ENCODE data around the gene BIRC2. TPM values are rescaled to one million over a fixed set of nuclear protein-coding genes. Genes with fewer than 3 reads are reported as not detected.
A peak's percentile ranks its signal among the peaks of the same experiment; 100 is the strongest.

Gene BIRC2
- total and polyA plus RNA-seq, 2 of the 4 experiments (the other 2 are of a cell fraction), result 48.0 to 204 TPM

- Histone ChIP-seq H2AK5ac (ENCODE audit: low read depth, low read length) (no peak overlapping the region), H2BK20ac (ENCODE audit: low read depth, low read length) (no peak overlapping the region), H3K9ac (ENCODE audit: low read depth, low read length) (no peak overlapping the region), H3K9me1 (ENCODE audit: insufficient read depth, low read length) (peaks cover 9% of the 10 kb centered on the region), H3K23ac (ENCODE audit: low read depth, low read length) (peak overlapping the region; percentile 86; the same call in 1 of the 2 replicates), H2BK5ac (ENCODE audit: low read depth, low read length, poor library complexity, severe bottlenecking) (peak overlapping the region; percentile 26), H3K4me2 (ENCODE audit: low read depth, low read length) (no peak overlapping the region), H3K79me1 (ENCODE audit: low read depth in 1 of 2, low read length in 2 of 2) (peaks cover 18 to 37% of the 10 kb centered on the region in 2 experiments), H3K27ac (ENCODE audit: insufficient read depth, low read length) (no peak overlapping the region), H4K8ac (ENCODE audit: low read depth in 2 of 2, low read length in 2 of 2) (no peak overlapping the region; a peak in 1 of 4 replicates), H3K4me1 (ENCODE audit: control insufficient read depth, insufficient read depth, low read length) (peaks cover 7% of the 10 kb centered on the region), H2BK15ac (ENCODE audit: low read depth, low read length) (no peak overlapping the region), H4K5ac (ENCODE audit: low read depth, low read length) (no peak overlapping the region), H2AFZ (replicated peaks; ENCODE audit: low read length, poor library complexity) (no peak overlapping the region), H3K27me3 (ENCODE audit: control insufficient read depth, insufficient read depth, low read length) (no peaks in the 10 kb centered on the region), H2BK120ac (ENCODE audit: low read depth, low read length) (no peak overlapping the region), H3K9me3 (ENCODE audit: control insufficient read depth, insufficient read depth, low read length) (0 out of 2 replicates have a peak, but pooled peaks cover 2% of the 10 kb centered on the region), H4K91ac (ENCODE audit: insufficient read depth, low read depth, low read length) (no peak overlapping the region), H4K20me1 (ENCODE audit: insufficient read depth, low read length) (peaks cover 27% of the 10 kb centered on the region), H3K56ac (ENCODE audit: extremely low read depth, insufficient read depth, low read length) (no peak overlapping the region), H3K4ac (ENCODE audit: low read depth, low read length) (no peak overlapping the region), H3K18ac (ENCODE audit: low read depth, low read length) (no peak overlapping the region), H2AK9ac (replicated peaks; ENCODE audit: low read depth, low read length, poor library complexity) (no peak overlapping the region), H3K14ac (replicated peaks; ENCODE audit: low read depth, low read length) (no peak overlapping the region), H3K4me3 (ENCODE audit: insufficient read depth, low read depth, low read length) (no peak overlapping the region), H3K36me3 (ENCODE audit: control insufficient read depth, insufficient read depth, low read length) (peaks cover 33% of the 10 kb centered on the region)
- no TSS peak for BruUV-seq (replicated peaks)
- CTCF ChIA-PET, result no interaction called here
- no peak for TF ChIP-seq FOS (IDR thresholded peaks at IDR 0.05; ENCODE audit: low read depth, low read length)
- no peak for TF ChIP-seq CTCF (conservative IDR thresholded peaks at IDR 0.05; ENCODE audit: low read depth, low read length)
- TF ChIP-seq, protein P1, sequence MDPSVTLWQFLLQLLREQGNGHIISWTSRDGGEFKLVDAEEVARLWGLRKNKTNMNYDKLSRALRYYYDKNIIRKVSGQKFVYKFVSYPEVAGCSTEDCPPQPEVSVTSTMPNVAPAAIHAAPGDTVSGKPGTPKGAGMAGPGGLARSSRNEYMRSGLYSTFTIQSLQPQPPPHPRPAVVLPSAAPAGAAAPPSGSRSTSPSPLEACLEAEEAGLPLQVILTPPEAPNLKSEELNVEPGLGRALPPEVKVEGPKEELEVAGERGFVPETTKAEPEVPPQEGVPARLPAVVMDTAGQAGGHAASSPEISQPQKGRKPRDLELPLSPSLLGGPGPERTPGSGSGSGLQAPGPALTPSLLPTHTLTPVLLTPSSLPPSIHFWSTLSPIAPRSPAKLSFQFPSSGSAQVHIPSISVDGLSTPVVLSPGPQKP (IDR thresholded peaks at IDR 0.05; ENCODE audit: borderline replicate concordance, low read depth, low read length), result no peak
- TF ChIP-seq MXI1 (IDR thresholded peaks at IDR 0.05; ENCODE audit: borderline replicate concordance, low read depth, low read length), result no peak
- TF ChIP-seq MAFK (IDR thresholded peaks at IDR 0.05; ENCODE audit: low read depth, low read length), result no peak
- no peak for TF ChIP-seq RCOR1 (IDR thresholded peaks at IDR 0.05; ENCODE audit: insufficient replicate concordance, low read length)
- no peak for TF ChIP-seq POLR2A (IDR thresholded peaks at IDR 0.05; ENCODE audit: low read depth, low read length)
- TF ChIP-seq SMC3 (IDR thresholded peaks at IDR 0.05; ENCODE audit: low read depth, low read length), result no peak
- dilution Hi-C loops (cut with HindIII; ENCODE audit: low sequenced_read_pairs, unreplicated experiment) (no loop called here), intact Hi-C loops (cut with micrococcal nuclease) (loop anchor here (10.0 kb wide), 1 partner anchor 48 kb away; no protein-coding TSS in a partner anchor), in situ Hi-C loops (cut with MboI; ENCODE audit: low sequenced_read_pairs) (no loop called here)
- POLR2A ChIA-PET (ENCODE audit: unreplicated experiment), result no interaction called here
- ATAC-seq (ENCODE audit: low read depth) (no peak), DNase-seq (no peak)
Observed at GRCh38 chr11:102357116-102357515, 10.1 kb downstream of the BIRC2 start.
